ENCODE data around the gene FARSB. TPM values are rescaled to one million over a fixed set of nuclear protein-coding genes. Genes with fewer than 3 reads are reported as not detected.

FARSB gene
- 21.5 TPM for polyA plus RNA-seq (2013, experiment 1 of 2)
- polyA plus RNA-seq (2013, experiment 2 of 2) = 21.9 TPM

- Histone ChIP-seq H4K8ac (ENCODE audit: low read length) (peak within 1 kb of the TSS; percentile 84), H3K18ac (ENCODE audit: low read depth in 1 of 2, low read length in 2 of 2) (peak within 1 kb of the TSS; percentile 70 to 76), H3K4me1 (ENCODE audit: control insufficient read depth, insufficient read depth, low read depth, low read length) (peaks cover 6% of the 10 kb centered on the region), H2BK5ac (ENCODE audit: low read depth, low read length, poor library complexity, severe bottlenecking) (peak within 1 kb of the TSS; percentile 20), H2BK12ac (ENCODE audit: low read length in 2 of 2) (no peak within 1 kb of the TSS), H3K27me3 (ENCODE audit: control insufficient read depth in 1 of 2, insufficient read depth in 1 of 2, low read length in 2 of 2) (no peaks in the 10 kb centered on the region), H4K91ac (ENCODE audit: low read length) (peak within 1 kb of the TSS; percentile 81), H3K4me3 (ENCODE audit: insufficient read depth in 1 of 2, low read depth in 1 of 2, low read length in 2 of 2) (peak within 1 kb of the TSS; percentile 96 to 98), H3K9ac (ENCODE audit: low read length) (peak within 1 kb of the TSS; percentile 99), H3K4me2 (ENCODE audit: low read length, poor library complexity, severe bottlenecking) (peak within 1 kb of the TSS; percentile 77), H2BK15ac (ENCODE audit: low read depth, poor library complexity, severe bottlenecking) (no peak within 1 kb of the TSS), H2AFZ (ENCODE audit: low read depth, low read length) (peak within 1 kb of the TSS; percentile 63), H3K36me3 (ENCODE audit: control insufficient read depth in 1 of 2, insufficient read depth in 2 of 2, low read depth in 1 of 2, low read length in 2 of 2) (no peaks in the 10 kb centered on the region), H3K23ac (ENCODE audit: low read length in 2 of 2) (no peak within 1 kb of the TSS), H3K4ac (ENCODE audit: low read depth in 1 of 2, low read length in 2 of 2) (peak within 1 kb of the TSS; percentile 8 to 73), H3K27ac (ENCODE audit: low read length, poor library complexity, severe bottlenecking) (peak within 1 kb of the TSS; percentile 92), H3K9me3 (ENCODE audit: control insufficient read depth, low read length) (no peaks in the 10 kb centered on the region), H2BK120ac (ENCODE audit: low read depth, low read length) (no peak within 1 kb of the TSS), H3K79me1 (replicated peaks; ENCODE audit: low read length, poor library complexity, severe bottlenecking) (peaks cover 13% of the 10 kb centered on the region), H3K14ac (ENCODE audit: low read length in 2 of 2) (peak within 1 kb of the TSS in 1 of 2 experiments; percentile 72), H2AK5ac (ENCODE audit: low read length, severe bottlenecking) (no peak within 1 kb of the TSS)
- under 1% methylated on average over 42 of the region's 45 CpGs for WGBS
- DNase-seq = peak; percentile 97
Measured at GRCh38 chr2:222655787-222656525, at the start of gene FARSB. Gene FARSB, minus strand, starts transcription at chr2:222656092. Its CDS starts 19 bp downstream, at chr2:222656073.

- Histone ChIP-seq H3K4ac (ENCODE audit: low read depth in 1 of 2, low read length in 2 of 2) (no peak overlapping the region), H2BK12ac (ENCODE audit: low read length in 2 of 2) (no peak overlapping the region), H2BK120ac (ENCODE audit: low read depth, low read length) (no peak overlapping the region), H4K91ac (ENCODE audit: low read length) (no peak overlapping the region), H2BK15ac (ENCODE audit: low read depth, poor library complexity, severe bottlenecking) (no peak overlapping the region), H3K4me3 (ENCODE audit: insufficient read depth in 1 of 2, low read depth in 1 of 2, low read length in 2 of 2) (no peak overlapping the region), H3K27me3 (ENCODE audit: control insufficient read depth in 1 of 2, insufficient read depth in 1 of 2, low read length in 2 of 2) (no peaks in the 10 kb centered on the region), H2AFZ (ENCODE audit: low read depth, low read length) (no peak overlapping the region), H3K27ac (ENCODE audit: low read length, poor library complexity, severe bottlenecking) (no peak overlapping the region), H3K23ac (ENCODE audit: low read length in 2 of 2) (no peak overlapping the region), H3K9ac (ENCODE audit: low read length) (no peak overlapping the region), H3K9me3 (ENCODE audit: control insufficient read depth, low read length) (no peaks in the 10 kb centered on the region), H2AK5ac (ENCODE audit: low read length, severe bottlenecking) (no peak overlapping the region), H4K8ac (ENCODE audit: low read length) (no peak overlapping the region), H3K36me3 (ENCODE audit: control insufficient read depth in 1 of 2, insufficient read depth in 2 of 2, low read depth in 1 of 2, low read length in 2 of 2) (no peaks in the 10 kb centered on the region), H2BK5ac (ENCODE audit: low read depth, low read length, poor library complexity, severe bottlenecking) (no peak overlapping the region), H3K79me1 (replicated peaks; ENCODE audit: low read length, poor library complexity, severe bottlenecking) (no peaks in the 10 kb centered on the region), H3K4me1 (ENCODE audit: control insufficient read depth, insufficient read depth, low read depth, low read length) (peaks cover 3% of the 10 kb centered on the region), H3K4me2 (ENCODE audit: low read length, poor library complexity, severe bottlenecking) (no peak overlapping the region), H3K14ac (ENCODE audit: low read length in 2 of 2) (no peak overlapping the region), H3K18ac (ENCODE audit: low read depth in 1 of 2, low read length in 2 of 2) (no peak overlapping the region)
- WGBS = 74% methylated on average over 2 of the region's 3 CpGs
- peak; percentile 59 for DNase-seq
Measured at GRCh38 chr2:222703886-222704285, 48.0 kb upstream of the FARSB start.

DNA sequence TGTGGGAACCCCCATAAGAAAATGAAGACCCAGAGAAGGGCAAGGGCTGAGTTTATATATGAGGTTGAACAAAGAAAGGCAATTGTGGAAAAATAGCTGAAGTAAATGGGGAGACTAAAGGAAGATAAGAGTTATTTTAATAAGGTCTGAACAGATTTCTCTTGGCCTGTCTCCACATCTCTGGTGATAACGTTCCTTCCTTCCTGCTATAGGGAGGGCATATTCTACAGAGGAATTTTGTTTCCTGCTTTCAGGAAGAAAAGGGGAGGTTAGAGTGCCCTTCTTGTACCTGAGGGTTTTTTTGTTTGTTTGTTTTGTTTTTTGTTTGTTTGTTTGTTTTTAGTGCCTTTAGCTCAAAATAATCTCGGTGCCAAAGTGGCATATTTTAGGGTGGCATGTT lies 47.2 kb upstream of the FARSB start:
- DNase-seq = no peak
- Histone ChIP-seq H3K14ac (ENCODE audit: low read length in 2 of 2) (no peak overlapping the region), H3K9me3 (ENCODE audit: control insufficient read depth, low read length) (no peaks in the 10 kb centered on the region), H2BK15ac (ENCODE audit: low read depth, poor library complexity, severe bottlenecking) (no peak overlapping the region), H3K4me3 (ENCODE audit: insufficient read depth in 1 of 2, low read depth in 1 of 2, low read length in 2 of 2) (no peak overlapping the region), H4K91ac (ENCODE audit: low read length) (no peak overlapping the region), H2AK5ac (ENCODE audit: low read length, severe bottlenecking) (no peak overlapping the region), H3K27ac (ENCODE audit: low read length, poor library complexity, severe bottlenecking) (no peak overlapping the region), H3K4me1 (ENCODE audit: control insufficient read depth, insufficient read depth, low read depth, low read length) (peaks cover 2% of the 10 kb centered on the region), H2BK12ac (ENCODE audit: low read length in 2 of 2) (no peak overlapping the region), H2BK5ac (ENCODE audit: low read depth, low read length, poor library complexity, severe bottlenecking) (no peak overlapping the region), H3K79me1 (replicated peaks; ENCODE audit: low read length, poor library complexity, severe bottlenecking) (no peaks in the 10 kb centered on the region), H3K9ac (ENCODE audit: low read length) (no peak overlapping the region), H3K4me2 (ENCODE audit: low read length, poor library complexity, severe bottlenecking) (no peak overlapping the region), H2BK120ac (ENCODE audit: low read depth, low read length) (no peak overlapping the region), H3K23ac (ENCODE audit: low read length in 2 of 2) (no peak overlapping the region), H3K18ac (ENCODE audit: low read depth in 1 of 2, low read length in 2 of 2) (no peak overlapping the region), H3K27me3 (ENCODE audit: control insufficient read depth in 1 of 2, insufficient read depth in 1 of 2, low read length in 2 of 2) (no peaks in the 10 kb centered on the region), H4K8ac (ENCODE audit: low read length) (no peak overlapping the region), H2AFZ (ENCODE audit: low read depth, low read length) (peak overlapping the region; percentile 37), H3K4ac (ENCODE audit: low read depth in 1 of 2, low read length in 2 of 2) (no peak overlapping the region), H3K36me3 (ENCODE audit: control insufficient read depth in 1 of 2, insufficient read depth in 2 of 2, low read depth in 1 of 2, low read length in 2 of 2) (no peaks in the 10 kb centered on the region)
- 90% methylated on average over 1 of the region's 2 CpGs for WGBS

- H2BK12ac ChIP-seq (ENCODE audit: low read length in 2 of 2) = no peak overlapping the region
- no peak overlapping the region for H2AFZ ChIP-seq (ENCODE audit: low read depth, low read length)
- H4K91ac ChIP-seq (ENCODE audit: low read length) = no peak overlapping the region
- H2BK120ac ChIP-seq (ENCODE audit: low read depth, low read length) = no peak overlapping the region
- no peaks in the 10 kb centered on the region for H3K27me3 ChIP-seq (ENCODE audit: control insufficient read depth in 1 of 2, insufficient read depth in 1 of 2, low read length in 2 of 2)
- no peak overlapping the region for H3K4me3 ChIP-seq (ENCODE audit: insufficient read depth in 1 of 2, low read depth in 1 of 2, low read length in 2 of 2)
- no peak overlapping the region for H4K8ac ChIP-seq (ENCODE audit: low read length)
- no peaks in the 10 kb centered on the region for H3K79me1 ChIP-seq (replicated peaks; ENCODE audit: low read length, poor library complexity, severe bottlenecking)
- no peak overlapping the region for H3K4me2 ChIP-seq (ENCODE audit: low read length, poor library complexity, severe bottlenecking)
- H3K36me3 ChIP-seq (ENCODE audit: control insufficient read depth in 1 of 2, insufficient read depth in 2 of 2, low read depth in 1 of 2, low read length in 2 of 2) = no peaks in the 10 kb centered on the region
- no peak overlapping the region for H2BK5ac ChIP-seq (ENCODE audit: low read depth, low read length, poor library complexity, severe bottlenecking)
- H3K4ac ChIP-seq (ENCODE audit: low read depth in 1 of 2, low read length in 2 of 2) = no peak overlapping the region
- DNase-seq = no peak
- WGBS = 88% methylated on average over 5 of the region's 5 CpGs
- no peak overlapping the region for H3K14ac ChIP-seq (ENCODE audit: low read length in 2 of 2)
- no peaks in the 10 kb centered on the region for H3K4me1 ChIP-seq (ENCODE audit: control insufficient read depth, insufficient read depth, low read depth, low read length)
- no peak overlapping the region for H3K9ac ChIP-seq (ENCODE audit: low read length)
- H3K18ac ChIP-seq (ENCODE audit: low read depth in 1 of 2, low read length in 2 of 2) = no peak overlapping the region
- H2AK5ac ChIP-seq (ENCODE audit: low read length, severe bottlenecking) = no peak overlapping the region
- H3K27ac ChIP-seq (ENCODE audit: low read length, poor library complexity, severe bottlenecking) = no peak overlapping the region
- no peak overlapping the region for H2BK15ac ChIP-seq (ENCODE audit: low read depth, poor library complexity, severe bottlenecking)
- H3K23ac ChIP-seq (ENCODE audit: low read length in 2 of 2) = no peak overlapping the region
- no peaks in the 10 kb centered on the region for H3K9me3 ChIP-seq (ENCODE audit: control insufficient read depth, low read length)
Measured at GRCh38 chr2:222701721-222702131, 45.8 kb upstream of the FARSB start.
